MCF 10A (cell line): Measurements from ENCODE around the gene C19orf25. TPM values are rescaled to one million over a fixed set of nuclear protein-coding genes. Genes with fewer than 3 reads are reported as not detected.

ENCODE experiments used
- BruUV-seq: library from RNA; stranded (reverse); fragments of 400-500 nt; replicated peaks from 2 replicates; lab custom pipeline; 2021; lab: Mats Ljungman, UMichigan
- CTCF ChIA-PET: fragments of 300-600 bp; sonication (Branson Sonifier 250); formaldehyde crosslinking; extraction: SDS; loops from one replicate; lab custom pipeline; 2021; ENCODE audit warnings: antibody characterized with exemption, inconsistent platforms; lab: Yijun Ruan, JAX
- POLR2A ChIA-PET: fragments of 300-600, 350-650 bp; sonication (Branson Sonifier 250); formaldehyde crosslinking; extraction: SDS; loops from one replicate; lab custom pipeline; 2020; ENCODE audit warnings: antibody characterized with exemption, inconsistent platforms; lab: Yijun Ruan, JAX
- DNase-seq: peaks from one replicate; pipeline ENCODE4 v3.0.0-alpha.2; 2018; ENCODE audit not compliant: unreplicated experiment
- H3K27ac Mint-ChIP-seq: one replicate; pipeline ENCODE4 v1.8.0; 2022; ENCODE audit warnings: mild to moderate bottlenecking, low read depth, mixed read lengths; ENCODE audit not compliant: unreplicated experiment
- H3K27me3 Mint-ChIP-seq: one replicate; pipeline ENCODE4 v1.8.0; 2022; ENCODE audit warnings: mixed read lengths; ENCODE audit not compliant: insufficient read depth, unreplicated experiment
- H3K36me3 Mint-ChIP-seq: one replicate; pipeline ENCODE4 v1.8.0; 2022; ENCODE audit warnings: mild to moderate bottlenecking, moderate library complexity, mixed read lengths; ENCODE audit not compliant: insufficient read depth, unreplicated experiment
- H3K4me1 Mint-ChIP-seq: one replicate; pipeline ENCODE4 v1.8.0; 2022; ENCODE audit warnings: mixed read lengths; ENCODE audit not compliant: insufficient read depth, unreplicated experiment
- H3K4me3 Mint-ChIP-seq: one replicate; pipeline ENCODE4 v1.8.0; 2022; ENCODE audit warnings: mild to moderate bottlenecking, moderate library complexity, mixed read lengths; ENCODE audit not compliant: unreplicated experiment
- H3K9me3 Mint-ChIP-seq: one replicate; pipeline ENCODE4 v1.8.0; 2022; ENCODE audit warnings: mixed read lengths; ENCODE audit not compliant: unreplicated experiment
- intact Hi-C: fragments of 100-400 bp; cut with micrococcal nuclease; formaldehyde crosslinking; loops from 2 replicates; pipeline ENCODE4 v1.14.1; 2022
- total RNA-seq: library from RNA; stranded (reverse); gene quantifications from 2 replicates; pipeline ENCODE4 v1.2.3, GENCODE V29; 2022
- TF ChIP-seq, protein P1 (sequence below): fragments of 200-600 bp; IDR thresholded peaks from one replicate; pipeline ENCODE4 v1.8.0; 2022; ENCODE audit warnings: antibody characterized with exemption, mild to moderate bottlenecking; ENCODE audit not compliant: unreplicated experiment

The C19orf25 gene
- total RNA-seq, 1 experiment from 2014 or later, result 40.5 TPM

DNA sequence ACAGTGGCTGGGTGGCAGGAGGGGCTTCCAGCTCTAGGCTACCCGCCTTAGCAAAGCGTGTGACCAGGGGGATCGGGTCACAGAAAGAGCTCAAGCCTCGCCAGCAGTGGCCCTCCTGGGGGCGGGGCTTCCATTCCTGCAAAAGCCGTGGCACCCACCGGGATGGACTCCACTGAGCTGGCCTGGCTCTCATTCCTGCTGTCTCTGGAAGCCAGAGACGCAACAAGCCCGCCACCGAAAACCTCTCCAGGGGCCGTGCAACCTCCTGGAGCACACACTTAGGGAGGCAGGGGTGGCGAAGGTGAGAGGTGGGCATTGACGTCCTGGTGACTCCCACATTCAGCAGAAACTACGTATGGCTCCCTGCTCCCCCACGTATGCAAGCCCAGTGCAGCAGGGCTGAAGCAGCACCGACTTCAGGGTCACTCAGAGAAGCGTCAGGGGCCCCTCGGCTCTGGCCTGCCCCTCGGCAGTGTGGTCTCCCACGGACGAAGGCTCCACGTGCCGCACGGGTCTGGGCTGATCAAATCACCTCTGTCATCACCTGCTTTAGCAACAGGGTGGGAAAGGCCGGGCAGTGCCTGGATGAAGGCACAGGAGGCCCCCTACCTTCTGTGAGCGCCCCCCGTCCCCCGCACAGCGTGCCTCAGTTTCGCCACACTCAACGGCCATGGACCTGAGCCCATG lies 3.1 kb downstream of the C19orf25 start:
- Mint-ChIP-seq H3K4me3 (no peak overlapping the region), H3K4me1 (peaks cover 10% of the 10 kb centered on the region), H3K9me3 (no peaks in the 10 kb centered on the region), H3K27ac (no peak overlapping the region), H3K36me3 (peaks cover 40% of the 10 kb centered on the region), H3K27me3 (no peaks in the 10 kb centered on the region)
- CTCF ChIA-PET, result interaction anchor here (0.6 to 1.6 kb wide), 3 partner anchors 9 to 30 kb away, joined by 3 to 4 read pairs (median 3); no protein-coding TSS in a partner anchor
- POLR2A ChIA-PET, result interaction anchor here (1.3 kb wide), 1 partner anchor 37 kb away, joined by 3 read pairs; no protein-coding TSS in a partner anchor
- TF ChIP-seq, protein P1, sequence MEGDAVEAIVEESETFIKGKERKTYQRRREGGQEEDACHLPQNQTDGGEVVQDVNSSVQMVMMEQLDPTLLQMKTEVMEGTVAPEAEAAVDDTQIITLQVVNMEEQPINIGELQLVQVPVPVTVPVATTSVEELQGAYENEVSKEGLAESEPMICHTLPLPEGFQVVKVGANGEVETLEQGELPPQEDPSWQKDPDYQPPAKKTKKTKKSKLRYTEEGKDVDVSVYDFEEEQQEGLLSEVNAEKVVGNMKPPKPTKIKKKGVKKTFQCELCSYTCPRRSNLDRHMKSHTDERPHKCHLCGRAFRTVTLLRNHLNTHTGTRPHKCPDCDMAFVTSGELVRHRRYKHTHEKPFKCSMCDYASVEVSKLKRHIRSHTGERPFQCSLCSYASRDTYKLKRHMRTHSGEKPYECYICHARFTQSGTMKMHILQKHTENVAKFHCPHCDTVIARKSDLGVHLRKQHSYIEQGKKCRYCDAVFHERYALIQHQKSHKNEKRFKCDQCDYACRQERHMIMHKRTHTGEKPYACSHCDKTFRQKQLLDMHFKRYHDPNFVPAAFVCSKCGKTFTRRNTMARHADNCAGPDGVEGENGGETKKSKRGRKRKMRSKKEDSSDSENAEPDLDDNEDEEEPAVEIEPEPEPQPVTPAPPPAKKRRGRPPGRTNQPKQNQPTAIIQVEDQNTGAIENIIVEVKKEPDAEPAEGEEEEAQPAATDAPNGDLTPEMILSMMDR, result no peak
- intact Hi-C loops, result no loop called here
- DNase-seq, result no peak
- no TSS peak for BruUV-seq

DNA sequence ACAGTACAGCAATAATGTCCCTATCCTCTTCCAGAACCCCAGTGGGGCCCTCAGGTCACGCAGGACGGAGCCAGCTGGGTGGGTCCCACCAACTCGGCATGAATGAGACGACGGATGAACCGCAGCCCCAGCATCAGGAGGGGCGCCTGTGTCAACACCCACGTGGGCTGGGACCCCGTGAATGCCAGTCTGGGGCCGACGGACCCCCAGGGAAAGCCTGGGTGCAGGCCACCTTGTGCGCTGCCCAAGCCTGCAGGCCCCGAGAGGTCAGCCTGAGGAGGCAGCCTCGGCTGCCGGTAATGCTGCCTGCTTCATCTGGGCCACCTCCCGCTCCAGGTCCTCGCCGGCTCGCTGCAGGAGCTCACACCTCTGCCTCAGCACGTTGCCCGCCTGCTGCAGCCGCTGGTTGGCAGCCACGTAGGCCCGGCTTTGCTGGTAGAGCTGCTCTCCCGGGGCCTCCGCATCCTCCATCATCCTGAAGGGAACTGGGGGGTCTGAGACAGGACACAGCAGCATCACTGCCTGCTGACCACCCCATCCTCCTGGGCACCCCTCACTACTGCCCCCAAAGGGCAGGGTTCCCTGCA lies 4.2 kb downstream of the C19orf25 start:
- CTCF ChIA-PET, result interaction anchor here (0.6 to 1.6 kb wide), 3 partner anchors 9 to 29 kb away, joined by 4 to 5 read pairs (median 4); no protein-coding TSS in a partner anchor

DNA sequence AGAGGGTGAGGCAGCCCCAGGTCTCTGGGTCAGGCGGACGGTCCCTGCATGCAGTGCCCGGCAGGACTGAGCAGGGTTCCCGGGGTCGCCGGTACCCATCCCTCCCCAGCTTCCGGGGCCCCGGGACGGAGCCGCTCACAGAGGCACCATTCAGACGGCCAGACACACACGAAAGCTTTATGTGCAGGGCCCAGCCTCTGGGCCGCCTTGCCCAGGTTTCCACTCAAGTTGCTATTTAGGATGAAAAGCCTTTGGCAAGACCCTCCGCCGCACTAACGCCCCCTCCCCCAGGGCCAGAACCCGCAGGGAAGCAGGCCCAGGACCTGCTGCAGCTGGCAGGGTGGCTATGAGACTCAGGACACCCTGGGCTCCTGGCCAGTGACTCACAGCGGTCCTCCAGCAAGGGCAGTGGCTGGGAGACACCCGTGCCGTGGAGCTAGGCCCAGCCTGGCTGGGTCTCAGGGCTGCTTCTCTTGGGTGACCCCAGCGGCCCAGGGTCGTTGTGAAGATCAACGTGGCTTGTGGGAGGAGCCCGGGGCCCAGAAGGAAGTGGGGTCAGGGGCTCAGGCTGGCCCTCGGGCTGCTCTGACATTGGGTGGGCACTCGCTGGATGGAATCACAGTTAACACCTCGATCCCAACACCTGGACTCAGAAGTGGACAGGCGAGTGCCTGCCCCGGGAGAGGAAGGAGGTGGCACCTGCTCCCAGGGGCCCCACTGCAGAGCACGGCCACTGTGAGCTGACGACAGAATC lies 4.8 kb downstream of the C19orf25 start:
- BruUV-seq, result no TSS peak
- peaks cover 8% of the 10 kb centered on the region for H3K4me1 Mint-ChIP-seq
- intact Hi-C loops, result no loop called here
- POLR2A ChIA-PET, result interaction anchor here (0.5 to 1.0 kb wide), 2 partner anchors 17 to 19 kb away, joined by 3 read pairs; partner anchors contain the start of gene REEP6
- H3K9me3 Mint-ChIP-seq, result no peaks in the 10 kb centered on the region
- peaks cover 44% of the 10 kb centered on the region for H3K36me3 Mint-ChIP-seq
- no peaks in the 10 kb centered on the region for H3K27me3 Mint-ChIP-seq
- no peak for DNase-seq
- no peak overlapping the region for H3K4me3 Mint-ChIP-seq
- CTCF ChIA-PET, result interaction anchor here (0.6 to 1.6 kb wide), 3 partner anchors 8 to 215 kb away, joined by 4 read pairs; no protein-coding TSS in a partner anchor
- TF ChIP-seq, protein P1, result no peak
- H3K27ac Mint-ChIP-seq, result no peak overlapping the region

More for the DNA sequence above, 4.2 kb downstream of the C19orf25 start:
- H3K4me3 Mint-ChIP-seq, result no peak overlapping the region
- no peak for DNase-seq
- H3K9me3 Mint-ChIP-seq, result no peaks in the 10 kb centered on the region
- TF ChIP-seq, protein P1, result no peak
- intact Hi-C loops, result no loop called here
- BruUV-seq, result no TSS peak
- H3K27ac Mint-ChIP-seq, result no peak overlapping the region
- H3K27me3 Mint-ChIP-seq, result no peaks in the 10 kb centered on the region
- peaks cover 10% of the 10 kb centered on the region for H3K4me1 Mint-ChIP-seq
- POLR2A ChIA-PET, result interaction anchor here (1.0 to 1.3 kb wide), 2 partner anchors 19 to 36 kb away, joined by 3 read pairs; no protein-coding TSS in a partner anchor
- peaks cover 44% of the 10 kb centered on the region for H3K36me3 Mint-ChIP-seq
